Measurements from ENCODE around the gene TLL2.

The TLL2 gene

DNA sequence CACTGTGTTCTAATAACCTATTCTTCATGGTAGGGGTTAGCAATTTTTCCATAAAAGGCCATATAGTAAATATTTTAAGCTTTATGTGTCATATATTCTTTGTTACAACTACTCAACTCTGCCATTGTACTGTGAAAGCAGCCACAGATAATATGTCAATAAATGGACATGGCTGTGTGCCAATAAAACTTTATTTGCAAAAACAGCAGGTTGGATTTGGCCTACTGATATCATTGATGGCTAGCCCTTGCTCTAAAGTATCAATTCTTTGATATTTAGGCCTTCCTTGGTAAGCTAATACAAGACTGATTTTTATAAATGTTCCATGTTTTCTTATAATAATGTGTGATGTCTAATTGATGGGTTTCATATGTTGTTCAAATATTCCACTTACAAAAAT lies 77.7 kb downstream of the TLL2 start:
- no peak for DNase-seq (ENCODE audit: low read depth)
- TF ChIP-seq, protein P1, sequence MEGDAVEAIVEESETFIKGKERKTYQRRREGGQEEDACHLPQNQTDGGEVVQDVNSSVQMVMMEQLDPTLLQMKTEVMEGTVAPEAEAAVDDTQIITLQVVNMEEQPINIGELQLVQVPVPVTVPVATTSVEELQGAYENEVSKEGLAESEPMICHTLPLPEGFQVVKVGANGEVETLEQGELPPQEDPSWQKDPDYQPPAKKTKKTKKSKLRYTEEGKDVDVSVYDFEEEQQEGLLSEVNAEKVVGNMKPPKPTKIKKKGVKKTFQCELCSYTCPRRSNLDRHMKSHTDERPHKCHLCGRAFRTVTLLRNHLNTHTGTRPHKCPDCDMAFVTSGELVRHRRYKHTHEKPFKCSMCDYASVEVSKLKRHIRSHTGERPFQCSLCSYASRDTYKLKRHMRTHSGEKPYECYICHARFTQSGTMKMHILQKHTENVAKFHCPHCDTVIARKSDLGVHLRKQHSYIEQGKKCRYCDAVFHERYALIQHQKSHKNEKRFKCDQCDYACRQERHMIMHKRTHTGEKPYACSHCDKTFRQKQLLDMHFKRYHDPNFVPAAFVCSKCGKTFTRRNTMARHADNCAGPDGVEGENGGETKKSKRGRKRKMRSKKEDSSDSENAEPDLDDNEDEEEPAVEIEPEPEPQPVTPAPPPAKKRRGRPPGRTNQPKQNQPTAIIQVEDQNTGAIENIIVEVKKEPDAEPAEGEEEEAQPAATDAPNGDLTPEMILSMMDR (IDR thresholded peaks at IDR 0.05; ENCODE audit: control insufficient read depth, insufficient read depth, low read depth, low read length, missing control alignments), result no peak
- H3K4me3 ChIP-seq (ENCODE audit: control insufficient read depth, low read depth, low read length), result no peak overlapping the region

DNA sequence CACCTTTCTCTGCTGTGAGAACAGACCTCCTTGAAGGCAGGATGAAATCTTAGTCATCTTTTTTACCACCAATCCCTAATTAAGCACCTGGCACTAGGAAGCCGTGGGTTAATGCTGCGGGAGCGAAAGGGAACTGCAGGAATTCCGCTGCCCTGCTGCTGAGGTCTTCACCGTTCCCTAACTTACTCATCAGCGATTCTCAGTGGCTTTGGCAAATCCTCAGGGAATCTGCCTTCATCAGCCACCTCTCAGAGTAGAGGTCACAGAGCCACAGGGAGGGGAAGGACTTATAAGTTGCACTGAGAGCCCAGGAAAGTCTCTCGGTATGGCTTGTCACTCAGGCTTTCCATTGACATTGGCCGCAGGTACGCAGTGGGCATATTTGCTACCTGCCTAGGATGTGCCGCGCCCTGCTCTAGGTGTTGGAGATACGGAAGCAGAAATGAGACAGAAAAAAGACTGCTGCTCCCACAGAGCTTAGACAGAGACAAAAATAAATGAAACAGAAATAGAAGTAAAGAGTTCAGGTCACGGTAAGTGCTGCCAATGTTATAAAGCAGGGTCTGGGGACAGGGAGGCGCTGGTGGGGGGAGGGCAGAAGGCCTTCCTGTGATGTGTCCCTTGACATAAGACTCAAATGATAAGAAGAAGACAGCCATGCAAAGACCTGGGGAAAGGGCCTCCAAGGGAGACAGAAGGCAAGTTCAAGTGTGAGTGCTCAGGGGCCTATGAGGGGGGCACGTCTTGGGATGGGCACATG lies 82.3 kb downstream of the TLL2 start:
- TF ChIP-seq, protein P1 (IDR thresholded peaks at IDR 0.05; ENCODE audit: control insufficient read depth, insufficient read depth, low read depth, low read length, missing control alignments), result no peak
- no peak for DNase-seq (ENCODE audit: low read depth)
- no peak overlapping the region for H3K4me3 ChIP-seq (ENCODE audit: control insufficient read depth, low read depth, low read length)

- no peak overlapping the region for H3K4me3 ChIP-seq (ENCODE audit: control insufficient read depth, low read depth, low read length)
- no peak for DNase-seq (ENCODE audit: low read depth)
- TF ChIP-seq, protein P1 (IDR thresholded peaks at IDR 0.05; ENCODE audit: control insufficient read depth, insufficient read depth, low read depth, low read length, missing control alignments), result no peak
These were observed 86.4 kb downstream of the TLL2 start for GRCh38 chr10:96427291-96427690.

DNA sequence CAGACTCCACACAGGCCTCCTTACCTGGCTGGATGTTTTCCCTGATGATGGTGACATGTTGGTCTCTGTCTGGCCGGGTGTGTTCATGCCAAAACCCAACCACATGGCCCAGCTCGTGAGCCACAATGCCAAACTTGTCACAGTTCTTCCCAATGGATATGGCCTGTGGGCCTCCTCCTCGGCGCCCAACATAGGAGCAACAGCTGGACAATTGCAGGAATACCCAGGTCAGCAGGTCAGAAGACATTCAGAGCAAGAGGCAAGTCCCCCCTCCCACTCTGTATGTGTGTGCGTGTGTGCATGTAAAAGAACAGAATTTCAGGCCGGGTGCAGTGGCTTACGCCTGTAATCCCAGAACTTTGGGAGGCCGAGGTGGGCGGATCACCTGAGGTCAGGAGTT lies 91.2 kb downstream of the TLL2 start:
- no peak for DNase-seq (ENCODE audit: low read depth)
- no peak overlapping the region for H3K4me3 ChIP-seq (ENCODE audit: control insufficient read depth, low read depth, low read length)
- TF ChIP-seq, protein P1 (IDR thresholded peaks at IDR 0.05; ENCODE audit: control insufficient read depth, insufficient read depth, low read depth, low read length, missing control alignments), result no peak

GRCh38 chr10:96421995-96422394 lies 91.7 kb downstream of the TLL2 start:
- TF ChIP-seq, protein P1 (IDR thresholded peaks at IDR 0.05; ENCODE audit: control insufficient read depth, insufficient read depth, low read depth, low read length, missing control alignments), result no peak
- no peak for DNase-seq (ENCODE audit: low read depth)
- no peak overlapping the region for H3K4me3 ChIP-seq (ENCODE audit: control insufficient read depth, low read depth, low read length)

DNA sequence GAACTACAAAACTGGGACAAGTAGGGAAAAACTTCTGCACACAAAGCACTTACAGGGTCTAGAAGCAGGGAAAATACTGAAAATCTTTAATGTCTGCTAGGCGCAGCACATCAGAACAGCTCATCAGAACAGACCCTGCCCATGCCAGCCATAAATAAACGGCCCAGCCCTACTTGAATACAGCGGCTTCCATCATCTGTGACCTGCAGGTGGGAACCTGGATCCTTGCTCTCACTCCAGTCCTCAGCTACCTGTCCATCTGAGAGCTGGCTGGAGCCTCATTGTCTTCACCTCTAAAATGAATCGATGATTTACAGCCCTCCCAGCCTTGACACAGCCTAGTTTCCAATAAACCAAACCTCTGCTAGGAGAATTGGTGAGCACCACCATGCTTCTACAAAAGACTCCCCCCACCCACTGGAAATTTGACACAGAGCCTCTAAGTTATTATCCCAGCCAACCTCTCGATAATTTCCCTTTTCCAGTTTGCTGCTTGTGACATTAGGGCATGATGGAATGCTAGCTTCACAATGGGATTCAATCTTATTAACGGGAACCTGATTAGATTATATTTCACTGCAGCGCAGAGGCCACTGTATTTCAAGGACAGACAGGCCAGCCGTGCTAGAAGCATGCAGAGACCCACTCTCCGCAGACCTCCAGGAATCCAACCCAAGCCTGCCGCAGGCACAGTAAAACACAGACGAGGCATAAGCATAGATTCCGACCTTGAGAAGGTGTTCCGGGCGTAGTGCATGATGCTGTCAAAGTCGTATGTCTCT lies 93.3 kb downstream of the TLL2 start:
- TF ChIP-seq, protein P1 (IDR thresholded peaks at IDR 0.05; ENCODE audit: control insufficient read depth, insufficient read depth, low read depth, low read length, missing control alignments), result no peak
- no peak overlapping the region for H3K4me3 ChIP-seq (ENCODE audit: control insufficient read depth, low read depth, low read length)
- DNase-seq (ENCODE audit: low read depth), result no peak

Data from AG09309 (cell line).